Esophagus squamous epithelium (tissue), 4 donors: Measurements from ENCODE around the gene ADAT1.

Source experiments
- CTCF ChIP-seq, 6 experiments: fragments of 450-650 bp in 4 of 6; fragments of 200-600 bp in 2 of 6; sonication (generic) in 2 of 6; IDR thresholded peaks; one replicate each; pipeline ENCODE4 v1.5.1; 2016 to 2019; ENCODE audit warnings: antibody characterized with exemption in 6 of 6, mild to moderate bottlenecking in 4 of 6, moderate library complexity in 4 of 6
- POLR2A ChIP-seq, 4 donors: fragments of 450-650 bp; IDR thresholded peaks; one replicate each; pipeline ENCODE4 v1.6.1; 2017; ENCODE audit warnings: antibody characterized with exemption in 4 of 4, mild to moderate bottlenecking in 4 of 4, moderate library complexity in 3 of 4

DNA sequence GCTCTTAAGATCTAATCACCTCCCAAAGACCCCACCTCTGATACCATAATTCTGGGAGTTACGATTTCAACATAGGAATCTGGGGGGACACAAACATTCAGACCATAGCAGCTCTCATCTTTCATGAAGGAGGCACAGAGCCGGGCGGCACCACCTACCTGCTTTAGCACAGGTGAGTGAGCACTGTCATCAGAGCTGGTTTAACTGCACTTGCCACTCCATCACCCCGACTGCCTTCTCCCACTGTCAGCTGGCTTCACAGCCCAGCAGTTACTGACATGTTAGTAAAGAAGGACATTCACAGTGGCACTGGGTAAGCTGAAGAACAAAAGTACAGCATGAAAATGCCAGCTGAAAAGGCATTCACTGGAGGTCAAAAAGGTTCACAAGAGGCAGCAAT lies 34.4 kb downstream of the ADAT1 start:
- TF ChIP-seq POLR2A (IDR thresholded peaks at IDR 0.05) (no peak), CTCF (IDR thresholded peaks at IDR 0.05) (no peak)
